ENCODE data around the gene HDAC4. TPM values are rescaled to one million over a fixed set of nuclear protein-coding genes. Genes with fewer than 3 reads are reported as not detected.

Gene HDAC4
- total and polyA plus RNA-seq, 2 donors from 2014 or later, result 2.2 to 56.8 TPM

- H3K4me1 ChIP-seq (ENCODE audit: control insufficient read depth in 2 of 3, insufficient read depth in 2 of 3, low read depth in 1 of 3, low read length in 3 of 3), result peaks cover 0 to 19% (median 15%) of the 10 kb centered on the region in 3 donors
- no peaks in the 10 kb centered on the region for H3K27me3 ChIP-seq (ENCODE audit: control insufficient read depth, insufficient read depth, low read length)
- H3K9ac ChIP-seq (ENCODE audit: low read length in 3 of 3), result no peak overlapping the region
- intact Hi-C loops (cut with DNase I), result no loop called here
- no peaks in the 10 kb centered on the region for H3K9me3 ChIP-seq (ENCODE audit: control insufficient read depth in 2 of 3, insufficient read depth in 1 of 3, low read length in 3 of 3)
- FAIRE-seq, result no peak
- DNase-seq, result no peak
- TF ChIP-seq, protein P1, sequence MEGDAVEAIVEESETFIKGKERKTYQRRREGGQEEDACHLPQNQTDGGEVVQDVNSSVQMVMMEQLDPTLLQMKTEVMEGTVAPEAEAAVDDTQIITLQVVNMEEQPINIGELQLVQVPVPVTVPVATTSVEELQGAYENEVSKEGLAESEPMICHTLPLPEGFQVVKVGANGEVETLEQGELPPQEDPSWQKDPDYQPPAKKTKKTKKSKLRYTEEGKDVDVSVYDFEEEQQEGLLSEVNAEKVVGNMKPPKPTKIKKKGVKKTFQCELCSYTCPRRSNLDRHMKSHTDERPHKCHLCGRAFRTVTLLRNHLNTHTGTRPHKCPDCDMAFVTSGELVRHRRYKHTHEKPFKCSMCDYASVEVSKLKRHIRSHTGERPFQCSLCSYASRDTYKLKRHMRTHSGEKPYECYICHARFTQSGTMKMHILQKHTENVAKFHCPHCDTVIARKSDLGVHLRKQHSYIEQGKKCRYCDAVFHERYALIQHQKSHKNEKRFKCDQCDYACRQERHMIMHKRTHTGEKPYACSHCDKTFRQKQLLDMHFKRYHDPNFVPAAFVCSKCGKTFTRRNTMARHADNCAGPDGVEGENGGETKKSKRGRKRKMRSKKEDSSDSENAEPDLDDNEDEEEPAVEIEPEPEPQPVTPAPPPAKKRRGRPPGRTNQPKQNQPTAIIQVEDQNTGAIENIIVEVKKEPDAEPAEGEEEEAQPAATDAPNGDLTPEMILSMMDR (IDR thresholded peaks at IDR 0.05; ENCODE audit: borderline replicate concordance, extremely low read depth, insufficient read depth), result no peak
- H3K4me3 ChIP-seq (ENCODE audit: low read length in 3 of 3), result no peak overlapping the region
- H3K36me3 ChIP-seq (ENCODE audit: control insufficient read depth in 2 of 3, insufficient read depth in 3 of 3, low read length in 3 of 3), result no peaks in the 10 kb centered on the region
- no peak overlapping the region for H3K27ac ChIP-seq (ENCODE audit: low read depth in 2 of 2, low read length in 2 of 2)
Observed at GRCh38 chr2:239304533-239305221, 96.1 kb downstream of the HDAC4 start.

- TF ChIP-seq, protein P1 (IDR thresholded peaks at IDR 0.05; ENCODE audit: borderline replicate concordance, extremely low read depth, insufficient read depth), result no peak
- peaks cover 0 to 18% (median 17%) of the 10 kb centered on the region in 3 donors for H3K4me1 ChIP-seq (ENCODE audit: control insufficient read depth in 2 of 3, insufficient read depth in 2 of 3, low read depth in 1 of 3, low read length in 3 of 3)
- no peak overlapping the region for H3K4me3 ChIP-seq (ENCODE audit: low read length in 3 of 3)
- no peak for FAIRE-seq
- peak in 1 of 5 donors; percentile 65 for DNase-seq
- intact Hi-C loops (cut with DNase I), result no loop called here
- H3K9ac ChIP-seq (ENCODE audit: low read length in 3 of 3), result no peak overlapping the region
- H3K36me3 ChIP-seq (ENCODE audit: control insufficient read depth in 2 of 3, insufficient read depth in 3 of 3, low read length in 3 of 3), result no peaks in the 10 kb centered on the region
- no peaks in the 10 kb centered on the region for H3K9me3 ChIP-seq (ENCODE audit: control insufficient read depth in 2 of 3, insufficient read depth in 1 of 3, low read length in 3 of 3)
- H3K27ac ChIP-seq (ENCODE audit: low read depth in 2 of 2, low read length in 2 of 2), result no peak overlapping the region
- H3K27me3 ChIP-seq (ENCODE audit: control insufficient read depth, insufficient read depth, low read length), result no peaks in the 10 kb centered on the region
Observed at GRCh38 chr2:239303711-239304532, 96.9 kb downstream of the HDAC4 start.

DNA sequence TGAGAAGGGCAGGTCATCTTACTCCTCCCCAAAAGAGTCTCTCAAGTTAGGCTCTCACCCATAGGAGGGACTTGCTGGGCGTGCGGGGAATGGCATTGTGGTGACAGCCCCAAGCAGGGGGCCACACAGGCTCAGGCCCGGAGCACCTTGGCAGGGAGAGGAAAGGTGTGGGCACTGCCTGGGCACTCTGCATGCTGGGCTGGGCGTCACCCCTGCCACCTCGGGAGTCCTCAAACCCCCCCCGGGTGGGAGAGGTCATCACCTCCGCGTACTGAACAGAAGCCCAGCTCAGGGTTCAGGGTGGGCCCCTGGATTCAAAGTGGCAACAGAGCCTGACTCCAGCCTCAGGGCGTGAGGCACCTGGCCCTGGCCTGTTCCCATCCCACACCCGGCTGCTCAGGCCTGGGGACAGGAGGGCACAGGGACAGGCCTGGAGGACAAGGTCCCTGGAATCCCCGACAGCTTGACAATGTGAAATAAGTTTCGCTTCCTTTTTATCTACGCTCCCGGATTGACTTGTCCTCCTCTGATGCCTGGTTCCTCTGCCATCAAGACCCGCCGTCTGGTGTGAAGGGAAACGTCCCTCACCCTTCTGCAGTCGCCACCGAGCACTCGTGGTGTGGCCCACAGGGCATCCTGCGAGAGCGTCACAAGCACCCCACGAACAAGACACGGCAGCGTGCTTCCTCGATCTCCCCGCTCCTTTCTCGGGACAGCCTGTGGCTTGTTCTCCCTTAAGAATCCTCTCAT lies 97.8 kb downstream of the HDAC4 start:
- TF ChIP-seq, protein P1 (IDR thresholded peaks at IDR 0.05; ENCODE audit: borderline replicate concordance, extremely low read depth, insufficient read depth), result no peak
- Histone ChIP-seq H3K27ac (ENCODE audit: low read depth in 2 of 2, low read length in 2 of 2) (no peak overlapping the region), H3K27me3 (ENCODE audit: control insufficient read depth, insufficient read depth, low read length) (no peaks in the 10 kb centered on the region), H3K4me1 (ENCODE audit: control insufficient read depth in 2 of 3, insufficient read depth in 2 of 3, low read depth in 1 of 3, low read length in 3 of 3) (peaks cover 0 to 23% (median 17%) of the 10 kb centered on the region in 3 donors), H3K9ac (ENCODE audit: low read length in 3 of 3) (no peak overlapping the region), H3K36me3 (ENCODE audit: control insufficient read depth in 2 of 3, insufficient read depth in 3 of 3, low read length in 3 of 3) (no peaks in the 10 kb centered on the region), H3K4me3 (ENCODE audit: low read length in 3 of 3) (no peak overlapping the region), H3K9me3 (ENCODE audit: control insufficient read depth in 2 of 3, insufficient read depth in 1 of 3, low read length in 3 of 3) (no peaks in the 10 kb centered on the region)
- intact Hi-C loops (cut with DNase I), result no loop called here
- FAIRE-seq, result no peak
- peak in 2 of 5 donors; percentile 45 to 70 for DNase-seq
